ENCODE results near the gene DNASE1L1. TPM values are rescaled to one million over a fixed set of nuclear protein-coding genes. Genes with fewer than 3 reads are reported as not detected.

Gene DNASE1L1
- total RNA-seq, 1 donor from 2014 or later, result 15.8 TPM

- H3K4me1 Mint-ChIP-seq (ENCODE audit: low read depth, unreplicated experiment), result peaks cover 2% of the 10 kb centered on the region
- no peak overlapping the region for H3K4me3 Mint-ChIP-seq (ENCODE audit: unreplicated experiment)
- H3K36me3 Mint-ChIP-seq (ENCODE audit: unreplicated experiment), result no peaks in the 10 kb centered on the region
- no peak for DNase-seq
- no peak overlapping the region for H3K27ac Mint-ChIP-seq (ENCODE audit: unreplicated experiment)
- no peak for TF ChIP-seq CTCF (IDR thresholded peaks at IDR 0.05; ENCODE audit: partially characterized antibody, unreplicated experiment)
- peaks cover 9% of the 10 kb centered on the region for H3K9me3 Mint-ChIP-seq (ENCODE audit: unreplicated experiment)
- peaks cover 7% of the 10 kb centered on the region for H3K27me3 Mint-ChIP-seq (ENCODE audit: unreplicated experiment)
These were observed 46.8 kb downstream of the DNASE1L1 start for GRCh38 chrX:154362085-154362742.

GRCh38 chrX:154360155-154360713, 48.8 kb downstream of the DNASE1L1 start:
- Mint-ChIP-seq H3K27me3 (ENCODE audit: unreplicated experiment) (peaks cover 5% of the 10 kb centered on the region), H3K27ac (ENCODE audit: unreplicated experiment) (no peak overlapping the region), H3K9me3 (ENCODE audit: unreplicated experiment) (peaks cover 7% of the 10 kb centered on the region), H3K4me1 (ENCODE audit: low read depth, unreplicated experiment) (peaks cover 2% of the 10 kb centered on the region), H3K36me3 (ENCODE audit: unreplicated experiment) (no peaks in the 10 kb centered on the region), H3K4me3 (ENCODE audit: unreplicated experiment) (no peak overlapping the region)
- TF ChIP-seq CTCF (IDR thresholded peaks at IDR 0.05; ENCODE audit: partially characterized antibody, unreplicated experiment), result no peak
- DNase-seq, result no peak

- Mint-ChIP-seq H3K27me3 (ENCODE audit: unreplicated experiment) (peaks cover 5% of the 10 kb centered on the region), H3K9me3 (ENCODE audit: unreplicated experiment) (peaks cover 5% of the 10 kb centered on the region), H3K4me1 (ENCODE audit: low read depth, unreplicated experiment) (peaks cover 2% of the 10 kb centered on the region), H3K36me3 (ENCODE audit: unreplicated experiment) (no peaks in the 10 kb centered on the region), H3K4me3 (ENCODE audit: unreplicated experiment) (no peak overlapping the region), H3K27ac (ENCODE audit: unreplicated experiment) (no peak overlapping the region)
- TF ChIP-seq CTCF (IDR thresholded peaks at IDR 0.05; ENCODE audit: partially characterized antibody, unreplicated experiment), result no peak
- DNase-seq, result no peak
These were observed 49.5 kb downstream of the DNASE1L1 start for GRCh38 chrX:154359362-154360154.

GRCh38 chrX:154358829-154359228, 50.2 kb downstream of the DNASE1L1 start:
- H3K4me3 Mint-ChIP-seq (ENCODE audit: unreplicated experiment), result no peak overlapping the region
- H3K27ac Mint-ChIP-seq (ENCODE audit: unreplicated experiment), result no peak overlapping the region
- no peaks in the 10 kb centered on the region for H3K36me3 Mint-ChIP-seq (ENCODE audit: unreplicated experiment)
- H3K27me3 Mint-ChIP-seq (ENCODE audit: unreplicated experiment), result peaks cover 5% of the 10 kb centered on the region
- peaks cover 2% of the 10 kb centered on the region for H3K4me1 Mint-ChIP-seq (ENCODE audit: low read depth, unreplicated experiment)
- H3K9me3 Mint-ChIP-seq (ENCODE audit: unreplicated experiment), result peaks cover 5% of the 10 kb centered on the region
- DNase-seq, result no peak
- no peak for TF ChIP-seq CTCF (IDR thresholded peaks at IDR 0.05; ENCODE audit: partially characterized antibody, unreplicated experiment)

- H3K27ac Mint-ChIP-seq (ENCODE audit: unreplicated experiment), result no peak overlapping the region
- TF ChIP-seq CTCF (IDR thresholded peaks at IDR 0.05; ENCODE audit: partially characterized antibody, unreplicated experiment), result no peak
- H3K9me3 Mint-ChIP-seq (ENCODE audit: unreplicated experiment), result peaks cover 4% of the 10 kb centered on the region
- H3K4me1 Mint-ChIP-seq (ENCODE audit: low read depth, unreplicated experiment), result no peaks in the 10 kb centered on the region
- H3K27me3 Mint-ChIP-seq (ENCODE audit: unreplicated experiment), result peaks cover 3% of the 10 kb centered on the region
- no peak overlapping the region for H3K4me3 Mint-ChIP-seq (ENCODE audit: unreplicated experiment)
- no peaks in the 10 kb centered on the region for H3K36me3 Mint-ChIP-seq (ENCODE audit: unreplicated experiment)
- no peak for DNase-seq
These were observed 51.0 kb downstream of the DNASE1L1 start for GRCh38 chrX:154358011-154358410.
